Muscle layer of colon (tissue), 2 donors: ENCODE data around the gene F10.

Experiments used
- H3K27ac ChIP-seq: one replicate; pipeline ENCODE4 v1.7.0; 2013; ENCODE audit warnings: low read depth, mild to moderate bottlenecking, low read length, moderate library complexity
- H3K27me3 ChIP-seq, 2 donors: one replicate each; pipeline ENCODE4 v1.7.0; 2013; ENCODE audit warnings: low read length in 2 of 2, mild to moderate bottlenecking in 2 of 2; ENCODE audit not compliant: insufficient read depth in 2 of 2, control insufficient read depth in 1 of 2
- H3K36me3 ChIP-seq: one replicate; pipeline ENCODE4 v1.7.0; 2013; ENCODE audit warnings: mild to moderate bottlenecking, low read length; ENCODE audit not compliant: insufficient read depth
- H3K4me1 ChIP-seq: one replicate; pipeline ENCODE4 v1.7.0; 2013; ENCODE audit warnings: mild to moderate bottlenecking, low read length; ENCODE audit not compliant: insufficient read depth
- H3K4me3 ChIP-seq, 2 donors: one replicate each; pipeline ENCODE4 v1.7.0; 2013; ENCODE audit warnings: low read length in 2 of 2, low read depth in 1 of 2, mild to moderate bottlenecking in 1 of 2, moderate library complexity in 1 of 2
- H3K9ac ChIP-seq: one replicate; pipeline ENCODE4 v1.7.0; 2013; ENCODE audit warnings: low read length
- H3K9me3 ChIP-seq: one replicate; pipeline ENCODE4 v1.7.0; 2013; ENCODE audit warnings: mild to moderate bottlenecking, low read length
- donor health status: abdominal sarcoma.
- donor health status: Adenocarcinoma of cecum.

The F10 gene

GRCh38 chr13:113172419-113172926, 49.9 kb downstream of the F10 start:
- Histone ChIP-seq H3K9me3 (no peaks in the 10 kb centered on the region), H3K4me3 (no peak overlapping the region), H3K4me1 (no peaks in the 10 kb centered on the region), H3K9ac (no peak overlapping the region), H3K27me3 (no peaks in the 10 kb centered on the region), H3K36me3 (peaks cover 34% of the 10 kb centered on the region), H3K27ac (no peak overlapping the region)

DNA sequence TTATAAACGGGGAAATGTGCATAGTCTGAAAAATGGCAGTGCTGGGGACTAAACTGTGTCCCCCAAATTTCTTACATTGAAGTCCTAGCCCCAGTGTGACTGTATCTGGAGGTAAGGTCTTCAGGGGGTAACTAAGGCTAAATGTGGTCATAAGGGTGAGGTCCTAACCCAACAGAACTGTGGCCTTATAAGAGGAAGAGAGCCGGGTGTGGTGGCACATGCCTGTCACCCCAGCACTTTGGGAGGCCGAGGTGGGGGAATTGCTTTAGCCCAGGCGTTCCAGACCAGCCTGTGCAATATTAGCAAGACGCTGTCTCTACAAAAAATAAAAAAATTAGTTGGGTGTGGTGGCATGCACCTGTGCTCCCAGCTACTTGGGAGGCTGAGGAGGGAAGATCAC, 53.7 kb downstream of the F10 start:
- no peaks in the 10 kb centered on the region for H3K4me1 ChIP-seq
- H3K36me3 ChIP-seq: peaks cover 69% of the 10 kb centered on the region
- H3K4me3 ChIP-seq: no peak overlapping the region
- H3K9ac ChIP-seq: no peak overlapping the region
- H3K27me3 ChIP-seq: no peaks in the 10 kb centered on the region
- no peak overlapping the region for H3K27ac ChIP-seq
- H3K9me3 ChIP-seq: no peaks in the 10 kb centered on the region

GRCh38 chr13:113176822-113177221, 54.2 kb downstream of the F10 start:
- H3K4me3 ChIP-seq: no peak overlapping the region
- no peak overlapping the region for H3K9ac ChIP-seq
- no peak overlapping the region for H3K27ac ChIP-seq
- H3K36me3 ChIP-seq: peaks cover 65% of the 10 kb centered on the region
- no peaks in the 10 kb centered on the region for H3K9me3 ChIP-seq
- H3K27me3 ChIP-seq: no peaks in the 10 kb centered on the region
- no peaks in the 10 kb centered on the region for H3K4me1 ChIP-seq

DNA sequence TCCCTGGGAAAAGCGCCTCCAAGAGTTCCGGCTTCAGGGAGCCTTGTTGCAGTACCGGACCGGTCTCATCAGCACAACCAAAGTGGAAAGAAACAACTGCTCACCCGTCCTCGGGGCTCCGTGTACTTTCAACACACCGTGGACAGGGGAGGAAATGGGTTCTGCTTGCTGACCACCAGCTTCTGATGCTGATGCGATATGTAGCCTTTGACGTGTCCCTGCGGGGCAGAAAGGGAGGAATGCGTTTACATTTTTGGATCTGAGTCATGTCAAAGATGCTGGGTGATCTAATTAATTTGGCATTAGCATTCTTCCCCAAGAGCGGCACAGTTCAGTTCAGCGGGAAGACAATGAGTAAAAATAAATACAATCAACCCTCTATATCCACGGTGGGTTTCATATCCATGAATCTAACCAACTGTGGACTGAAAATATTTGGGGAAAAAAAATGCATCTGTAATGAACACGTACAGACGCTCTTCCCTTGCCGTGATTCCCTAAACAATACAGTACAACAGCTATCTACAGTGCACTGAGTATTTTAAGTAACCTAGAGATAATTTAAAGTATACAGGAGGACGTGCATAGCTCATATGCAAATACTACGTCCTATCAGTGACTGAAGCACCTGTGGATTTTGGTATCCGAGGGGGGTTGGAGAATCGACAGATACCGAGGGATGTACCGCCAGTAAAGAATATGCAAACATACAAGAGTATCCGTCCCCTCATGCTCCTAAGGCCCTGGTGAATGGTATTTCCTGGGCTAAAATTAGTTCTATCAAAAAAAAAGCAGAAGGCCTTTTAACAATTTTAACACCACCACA, 55.7 kb downstream of the F10 start:
- Histone ChIP-seq H3K27ac (no peak overlapping the region), H3K36me3 (peaks cover 62% of the 10 kb centered on the region), H3K4me1 (no peaks in the 10 kb centered on the region), H3K9me3 (no peaks in the 10 kb centered on the region), H3K27me3 (no peaks in the 10 kb centered on the region), H3K4me3 (no peak overlapping the region), H3K9ac (no peak overlapping the region)

GRCh38 chr13:113178896-113179167, 56.2 kb downstream of the F10 start:
- no peak overlapping the region for H3K4me3 ChIP-seq
- H3K9ac ChIP-seq: no peak overlapping the region
- no peak overlapping the region for H3K27ac ChIP-seq
- no peaks in the 10 kb centered on the region for H3K4me1 ChIP-seq
- no peaks in the 10 kb centered on the region for H3K27me3 ChIP-seq
- H3K36me3 ChIP-seq: peaks cover 67% of the 10 kb centered on the region
- no peaks in the 10 kb centered on the region for H3K9me3 ChIP-seq

GRCh38 chr13:113179374-113180230, 57.0 kb downstream of the F10 start:
- Histone ChIP-seq H3K27me3 (no peaks in the 10 kb centered on the region), H3K9ac (no peak overlapping the region), H3K27ac (no peak overlapping the region), H3K4me3 (no peak overlapping the region), H3K36me3 (peaks cover 67% of the 10 kb centered on the region), H3K9me3 (no peaks in the 10 kb centered on the region), H3K4me1 (no peaks in the 10 kb centered on the region)

DNA sequence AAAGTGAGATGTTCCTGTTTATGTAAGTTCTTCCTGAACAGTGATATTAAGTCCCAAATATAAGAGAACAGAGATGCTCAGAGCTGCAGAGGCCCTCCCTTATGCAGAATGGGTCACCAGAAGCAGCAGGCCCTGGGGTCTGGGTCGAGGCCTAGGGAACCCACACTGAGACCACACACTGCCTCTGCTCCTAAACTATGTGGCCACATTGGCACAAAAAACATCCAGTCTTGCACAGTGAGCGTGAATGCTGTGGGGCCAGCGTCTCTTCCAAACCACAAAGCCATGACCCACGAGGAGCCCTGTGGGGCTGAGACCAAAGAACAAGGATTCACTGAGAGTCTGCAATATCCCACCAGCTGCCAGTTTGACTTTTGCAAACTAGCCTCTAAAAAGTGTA, 59.4 kb downstream of the F10 start:
- no peak overlapping the region for H3K27ac ChIP-seq
- H3K4me1 ChIP-seq: no peaks in the 10 kb centered on the region
- no peak overlapping the region for H3K4me3 ChIP-seq
- no peaks in the 10 kb centered on the region for H3K9me3 ChIP-seq
- H3K36me3 ChIP-seq: peaks cover 50% of the 10 kb centered on the region
- H3K9ac ChIP-seq: no peak overlapping the region
- no peaks in the 10 kb centered on the region for H3K27me3 ChIP-seq

DNA sequence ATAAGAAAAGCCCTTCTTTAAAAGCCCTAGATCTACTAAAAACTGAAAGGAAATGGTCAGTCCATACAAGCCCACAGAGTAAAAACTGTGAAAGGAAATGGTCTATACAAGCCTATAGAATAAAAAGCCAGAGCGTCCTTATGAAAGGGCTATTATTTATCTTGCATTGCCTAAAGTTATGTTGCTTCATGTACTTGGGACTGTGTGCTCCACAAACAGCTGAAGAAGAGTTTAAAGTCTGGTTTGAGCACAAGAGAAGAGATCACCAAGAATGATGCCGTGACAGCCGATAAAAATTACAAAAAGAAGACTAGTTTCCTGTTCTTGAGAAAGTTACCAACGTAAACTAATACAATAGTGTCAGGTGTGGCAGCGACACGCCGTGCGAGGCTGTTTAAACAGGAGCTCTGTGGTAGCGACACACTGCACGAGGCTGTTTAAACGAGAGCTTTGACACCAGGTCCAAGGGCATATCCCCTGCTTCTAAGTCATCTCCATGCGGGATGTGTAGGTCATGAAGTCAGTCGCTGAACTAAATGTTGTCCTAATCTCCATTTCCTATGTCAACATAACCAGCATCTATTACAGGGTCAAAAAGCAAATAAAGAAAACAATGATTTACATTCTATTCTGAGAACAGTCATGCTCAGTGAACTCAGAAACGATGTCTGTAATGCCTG, 61.0 kb downstream of the F10 start:
- no peak overlapping the region for H3K27ac ChIP-seq
- H3K9ac ChIP-seq: no peak overlapping the region
- no peaks in the 10 kb centered on the region for H3K27me3 ChIP-seq
- H3K4me1 ChIP-seq: no peaks in the 10 kb centered on the region
- H3K9me3 ChIP-seq: no peaks in the 10 kb centered on the region
- H3K4me3 ChIP-seq: no peak overlapping the region
- peaks cover 45% of the 10 kb centered on the region for H3K36me3 ChIP-seq

- Histone ChIP-seq H3K4me3 (no peak overlapping the region), H3K27me3 (no peaks in the 10 kb centered on the region), H3K27ac (no peak overlapping the region), H3K9ac (no peak overlapping the region), H3K9me3 (no peaks in the 10 kb centered on the region), H3K4me1 (no peaks in the 10 kb centered on the region), H3K36me3 (peaks cover 41% of the 10 kb centered on the region)
Measured at GRCh38 chr13:113184568-113185440, 62.2 kb downstream of the F10 start.

GRCh38 chr13:113186061-113186900, 63.7 kb downstream of the F10 start:
- Histone ChIP-seq H3K4me1 (no peaks in the 10 kb centered on the region), H3K36me3 (peaks cover 26% of the 10 kb centered on the region), H3K9me3 (no peaks in the 10 kb centered on the region), H3K4me3 (no peak overlapping the region), H3K9ac (no peak overlapping the region), H3K27me3 (no peaks in the 10 kb centered on the region), H3K27ac (no peak overlapping the region)
